Measurements from ENCODE around the gene ATOH8.

ATOH8 gene

DNA sequence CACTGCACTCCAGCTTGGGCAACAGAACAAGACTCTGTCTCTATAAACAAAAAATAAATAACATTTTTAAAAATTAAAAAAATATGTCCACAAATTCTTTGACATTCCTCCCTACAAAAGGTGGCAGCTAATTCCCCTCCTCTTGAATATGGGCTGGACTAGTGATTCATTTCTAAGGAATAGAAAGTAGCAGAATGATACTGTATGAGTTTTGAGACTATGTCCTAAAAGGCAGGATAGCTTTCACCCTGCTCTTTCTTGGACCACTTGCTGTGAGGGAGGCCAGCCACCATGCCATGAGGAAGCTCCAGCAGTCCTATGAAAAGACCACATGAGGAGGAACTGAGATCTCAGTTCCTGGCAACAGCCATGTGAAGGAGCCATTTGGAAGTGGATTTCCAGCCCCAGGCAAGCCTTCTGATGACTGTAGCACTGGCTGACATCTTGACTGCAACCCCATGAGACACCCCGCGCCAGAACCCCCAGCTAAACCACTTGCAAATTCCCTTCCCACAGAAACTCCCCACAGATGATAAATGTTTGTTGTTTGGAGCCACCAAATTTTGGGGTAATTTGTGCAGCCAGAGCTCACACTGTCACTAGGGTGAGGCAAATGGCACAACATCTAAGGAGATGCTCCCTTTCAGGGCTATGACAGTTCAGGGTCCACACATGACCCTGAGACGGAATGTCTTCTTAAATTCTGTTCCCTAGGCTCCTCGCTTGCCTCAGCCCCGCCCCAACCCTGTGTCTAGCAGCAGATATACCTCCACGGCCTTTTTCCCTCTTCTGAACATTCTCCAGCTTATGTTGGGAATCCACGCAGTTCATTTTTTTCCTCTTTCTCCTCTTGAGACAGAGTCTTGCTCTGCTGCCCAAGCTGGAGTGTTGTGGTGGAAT is 17.1 kb upstream of the ATOH8 start:
- DNase-seq (ENCODE audit: low spot score), result no peak

DNA sequence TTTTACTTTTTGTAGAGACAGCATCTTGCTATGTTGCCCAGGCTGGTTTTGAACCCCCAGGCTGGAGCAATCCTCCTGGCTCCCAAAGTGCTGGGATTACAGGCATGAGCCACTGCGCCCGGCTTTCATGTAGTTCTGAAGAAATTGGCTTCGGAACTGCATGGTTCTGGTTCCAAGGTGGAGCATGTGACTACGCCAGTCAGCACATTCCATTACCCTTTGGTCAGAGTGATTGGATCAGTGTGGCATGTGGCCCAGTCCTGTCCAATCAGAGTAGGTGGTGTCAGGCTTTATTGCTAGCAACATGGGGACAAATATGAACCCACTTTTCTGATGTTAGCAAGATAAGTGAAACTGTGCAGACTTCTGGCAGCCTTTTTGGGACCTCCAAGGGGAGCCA is 16.3 kb upstream of the ATOH8 start:
- peak; percentile 93 for DNase-seq (ENCODE audit: low spot score)

DNA sequence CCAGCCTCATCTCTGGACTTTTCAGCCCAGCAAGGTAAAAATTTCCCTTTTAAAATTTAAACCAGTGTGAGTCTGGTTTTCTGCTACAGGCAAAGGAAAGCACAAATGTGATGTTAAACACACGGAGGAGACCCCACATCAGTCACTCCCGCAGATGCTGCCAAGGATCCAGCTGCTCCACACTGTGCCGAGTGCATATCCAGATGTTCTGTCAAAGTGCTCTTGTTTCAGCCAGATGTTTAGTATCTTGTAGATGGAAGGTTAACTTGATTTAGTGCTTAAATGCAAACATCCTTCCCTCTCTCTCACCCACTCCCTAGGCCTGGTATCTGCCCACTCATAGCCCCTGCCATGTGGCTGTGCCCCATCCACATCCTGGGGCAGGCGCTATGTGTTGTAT is 15.8 kb upstream of the ATOH8 start:
- no peak for DNase-seq (ENCODE audit: low spot score)

DNA sequence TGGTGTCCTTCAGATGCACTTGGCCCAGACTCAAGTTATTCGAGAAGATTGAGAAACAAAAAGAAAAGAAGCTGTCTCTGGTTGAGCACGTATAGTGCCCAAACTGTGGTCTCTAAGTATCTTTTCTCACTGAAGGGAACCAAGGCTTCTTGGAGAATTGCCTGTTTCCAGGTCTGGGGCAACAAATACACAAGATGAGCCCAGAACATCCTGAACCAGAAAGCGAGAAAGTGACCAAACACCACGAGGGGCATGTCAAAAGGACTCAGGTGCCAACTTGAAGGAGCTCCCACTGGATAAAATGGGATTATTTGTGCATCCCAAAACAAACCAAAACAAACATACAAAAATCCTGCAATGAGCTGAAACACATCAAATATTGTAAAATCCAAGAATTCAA is 13.6 kb upstream of the ATOH8 start:
- no peak for DNase-seq (ENCODE audit: low spot score)

DNA sequence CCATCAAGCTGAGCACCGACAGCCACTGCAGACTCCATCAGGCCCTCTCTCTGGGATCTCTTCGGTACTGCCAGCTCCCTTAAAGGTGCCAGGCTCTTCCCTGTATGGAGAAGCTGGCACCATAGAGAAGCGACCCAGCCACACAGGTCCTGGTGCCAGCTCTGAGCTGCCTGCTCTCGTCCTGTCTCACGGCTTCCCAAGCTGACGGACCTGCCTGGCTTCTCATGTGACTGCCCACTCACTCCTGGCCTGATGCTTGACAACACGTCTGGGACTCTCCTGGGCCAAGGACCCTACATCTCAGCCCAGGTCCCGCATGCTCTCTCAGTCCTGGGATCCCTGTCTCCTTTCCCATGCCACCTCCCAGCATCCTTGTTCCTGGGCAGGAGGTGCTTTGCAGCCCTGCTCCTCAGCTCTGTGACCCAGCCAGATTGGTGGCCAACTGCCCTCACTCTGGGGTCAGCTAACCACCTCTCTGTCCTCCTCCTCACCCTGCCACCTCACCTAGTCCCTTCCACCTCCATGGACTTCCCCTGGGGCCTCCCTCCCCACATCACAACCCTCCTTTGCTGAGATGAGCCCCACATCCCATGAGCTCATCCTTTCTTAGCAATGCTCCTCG is 12.5 kb upstream of the ATOH8 start:
- DNase-seq (ENCODE audit: low spot score), result no peak

DNA sequence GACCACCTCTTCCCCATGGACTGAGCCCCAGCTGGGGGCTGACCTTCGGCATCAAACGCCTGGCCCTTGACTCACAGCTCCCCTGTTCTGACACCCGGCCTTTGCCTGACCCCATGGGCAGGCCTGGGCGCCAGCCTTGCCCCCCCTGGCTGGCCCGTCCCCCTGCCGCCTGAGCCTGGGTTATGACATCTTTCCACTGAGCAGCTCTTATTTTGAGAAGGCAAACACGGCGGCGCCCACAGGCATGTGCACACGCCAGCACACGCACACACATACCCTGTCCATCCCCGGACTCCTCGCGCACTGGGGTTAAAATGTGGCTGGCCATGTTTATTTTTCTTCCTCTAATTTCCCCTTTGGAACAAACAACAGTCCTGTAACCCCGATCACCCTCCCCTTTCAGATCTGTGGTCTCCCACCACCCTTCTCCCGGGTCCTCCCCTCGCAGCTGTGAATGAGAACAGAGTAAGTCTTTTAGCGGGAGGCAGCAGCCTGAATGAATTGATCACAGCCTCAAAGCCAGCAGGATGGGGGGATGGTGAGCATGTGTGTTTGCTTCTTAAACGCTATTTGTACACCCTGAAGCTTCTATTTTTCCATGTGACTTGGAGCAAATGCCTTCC is 11.8 kb upstream of the ATOH8 start:
- DNase-seq (ENCODE audit: low spot score), result peak; percentile 88

DNA sequence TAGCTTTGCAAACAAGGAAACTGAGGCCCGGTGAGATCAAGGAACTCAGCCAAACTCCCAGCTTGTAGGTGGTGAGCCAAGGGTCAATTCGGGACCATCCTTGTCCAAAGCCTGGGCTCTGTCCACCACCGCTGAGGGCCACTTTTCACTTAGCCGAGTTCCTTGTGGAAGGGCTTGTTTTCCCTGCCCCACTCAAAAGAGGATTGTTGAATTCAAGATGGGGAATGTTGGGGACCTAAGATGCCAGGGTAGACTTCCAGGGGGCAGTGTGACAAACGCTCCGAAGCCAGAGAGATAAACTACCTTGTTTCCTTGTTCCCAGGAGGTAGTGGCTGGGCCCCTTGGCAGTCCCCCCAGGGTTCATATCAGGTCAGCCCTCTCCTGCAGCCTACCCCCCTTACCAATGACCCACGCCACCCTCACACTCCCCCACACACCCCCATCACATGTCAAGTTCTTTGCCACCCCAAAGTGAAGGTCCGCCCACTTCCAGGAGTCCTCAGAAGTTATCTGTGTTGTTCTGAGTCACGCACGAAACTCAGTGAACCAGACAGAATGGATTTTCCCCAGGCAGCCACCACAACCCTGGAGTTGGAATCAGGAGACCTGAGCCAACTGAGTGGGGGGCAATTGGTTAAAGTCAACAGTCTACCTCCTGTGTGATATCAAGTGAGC is 10.3 kb upstream of the ATOH8 start:
- peak; percentile 43 for DNase-seq (ENCODE audit: low spot score)

DNA sequence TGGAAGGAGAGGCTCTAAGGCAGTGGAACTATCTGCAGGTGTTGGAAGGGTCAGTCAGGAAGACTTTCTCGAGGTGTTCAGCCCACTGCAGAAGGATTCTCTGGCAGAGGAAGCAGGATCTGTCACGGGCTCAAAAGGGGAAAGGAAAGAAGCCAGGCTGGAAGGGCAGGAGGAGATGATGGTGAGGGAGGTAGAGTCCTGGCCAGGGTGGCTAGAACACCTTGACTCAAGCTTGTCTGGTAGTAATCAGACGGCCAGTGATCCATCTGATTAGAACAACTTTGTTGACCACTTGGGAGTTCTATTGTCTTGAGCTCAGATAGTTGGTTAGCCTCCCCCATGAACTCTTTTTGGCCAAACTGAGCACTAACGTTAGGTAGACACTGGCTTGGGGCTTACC is 9.7 kb upstream of the ATOH8 start:
- DNase-seq (ENCODE audit: low spot score), result no peak

DNA sequence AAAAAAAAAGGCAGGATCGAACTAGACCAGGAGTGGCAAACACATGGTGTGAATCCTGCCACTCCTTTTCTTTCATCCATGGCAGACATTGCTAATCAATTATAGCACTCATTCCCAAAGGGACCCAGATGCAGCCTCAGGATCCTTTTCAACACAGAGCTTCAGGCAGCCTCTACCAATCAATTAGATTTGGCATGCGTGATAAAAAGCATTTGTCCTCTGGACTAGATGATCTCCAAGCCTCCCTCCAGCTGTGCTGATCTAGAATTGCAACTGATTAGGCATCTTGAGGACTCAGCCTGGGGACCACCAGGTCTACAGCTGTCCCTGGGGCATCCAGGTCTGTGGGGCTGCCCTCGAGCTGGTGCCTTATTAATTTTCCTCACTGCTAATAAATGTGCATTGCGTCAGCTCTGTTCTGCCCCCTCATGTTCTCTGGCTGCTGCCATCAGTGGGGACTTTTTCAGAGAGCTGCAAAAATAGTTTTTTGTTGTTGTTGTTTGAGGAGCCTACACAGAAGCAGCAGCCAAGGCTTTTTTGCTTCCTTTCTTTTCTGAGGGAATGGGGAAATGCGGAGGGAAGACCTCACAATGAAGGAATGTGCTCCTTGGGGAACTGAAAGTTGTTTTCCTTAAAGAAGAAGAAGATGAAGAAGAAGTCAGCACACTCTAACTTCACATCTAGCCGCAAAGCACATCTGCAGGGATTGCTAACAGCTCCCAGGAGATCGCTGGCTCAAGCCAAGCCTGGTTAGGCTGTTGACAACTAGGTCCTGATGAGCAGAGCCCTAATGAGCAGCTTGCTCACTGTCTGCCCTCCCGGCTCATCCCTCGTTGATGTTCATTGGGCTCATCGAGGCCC is 8.8 kb upstream of the ATOH8 start:
- peak; percentile 83 for DNase-seq (ENCODE audit: low spot score)

DNA sequence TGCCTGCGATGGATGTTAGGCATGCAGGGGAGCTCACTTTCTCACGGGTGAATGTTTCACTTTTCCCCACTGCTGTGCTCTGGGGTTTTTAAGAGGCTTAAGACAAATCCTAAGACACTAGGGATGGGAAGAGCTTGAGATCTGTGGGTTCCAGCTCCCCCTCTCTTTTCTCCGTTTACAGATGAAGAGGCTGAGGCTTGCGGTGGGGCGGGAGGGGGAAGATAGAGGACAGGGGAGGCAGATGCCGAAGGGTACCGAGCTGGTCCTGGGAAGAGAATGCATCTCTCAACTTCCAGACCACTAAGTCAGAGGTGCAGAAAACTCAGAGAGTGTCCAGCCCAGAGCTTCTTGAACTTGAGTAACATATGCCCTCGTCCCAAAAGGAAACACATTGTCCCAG is 8.2 kb upstream of the ATOH8 start:
- no peak for DNase-seq (ENCODE audit: low spot score)

DNA sequence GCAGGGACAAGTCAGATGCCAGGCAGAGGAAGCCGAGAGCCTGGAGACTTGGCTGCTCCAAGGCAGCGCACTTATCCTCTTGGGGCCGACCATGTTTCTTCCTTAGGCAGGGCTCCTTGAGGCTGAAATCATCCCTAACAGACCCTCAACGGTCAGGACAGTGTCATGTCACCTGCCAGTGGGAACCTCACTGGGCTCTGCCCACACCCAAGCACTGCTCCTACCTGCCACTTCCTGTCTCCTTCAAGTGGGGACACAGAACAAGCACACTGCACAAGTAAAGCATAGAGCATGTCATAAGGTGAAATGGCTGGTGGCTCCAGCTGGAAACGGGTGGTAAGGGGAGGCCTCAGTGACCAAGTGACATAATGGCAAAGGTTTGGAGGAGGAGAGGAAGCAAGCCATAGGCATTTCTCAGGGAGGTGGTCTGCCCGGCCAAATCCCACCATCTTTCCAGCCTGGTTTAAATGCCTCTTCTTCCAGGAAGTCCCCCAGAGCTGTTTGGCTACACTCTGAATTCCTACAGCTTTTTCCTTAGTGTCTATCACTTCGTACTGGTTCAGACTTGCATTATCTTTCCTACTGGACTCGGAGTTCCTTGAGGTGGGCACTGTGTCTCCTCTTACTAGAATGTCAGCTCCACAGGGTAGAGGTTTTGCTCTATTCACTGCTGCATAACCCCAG is 7.3 kb upstream of the ATOH8 start:
- DNase-seq (ENCODE audit: low spot score), result no peak

DNA sequence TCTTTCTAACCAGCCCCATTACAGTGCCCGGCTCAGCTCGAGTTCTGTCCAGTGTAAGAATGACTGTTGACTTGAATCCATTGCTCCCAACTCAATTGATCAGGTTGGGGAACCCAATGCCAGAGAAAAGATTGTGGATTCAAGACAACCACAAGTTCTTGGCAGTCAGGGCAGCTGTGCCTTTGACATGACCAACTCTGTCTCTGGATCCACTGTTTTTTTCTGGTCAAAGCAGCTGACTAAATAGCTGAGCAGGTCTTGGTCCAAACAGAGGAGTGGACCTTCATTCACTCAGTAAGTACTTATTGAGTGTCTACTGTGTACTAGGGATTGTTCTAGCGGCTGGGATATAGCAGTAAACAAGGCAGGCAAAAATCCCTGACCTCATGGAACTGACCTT is 6.3 kb upstream of the ATOH8 start:
- DNase-seq (ENCODE audit: low spot score), result no peak

DNA sequence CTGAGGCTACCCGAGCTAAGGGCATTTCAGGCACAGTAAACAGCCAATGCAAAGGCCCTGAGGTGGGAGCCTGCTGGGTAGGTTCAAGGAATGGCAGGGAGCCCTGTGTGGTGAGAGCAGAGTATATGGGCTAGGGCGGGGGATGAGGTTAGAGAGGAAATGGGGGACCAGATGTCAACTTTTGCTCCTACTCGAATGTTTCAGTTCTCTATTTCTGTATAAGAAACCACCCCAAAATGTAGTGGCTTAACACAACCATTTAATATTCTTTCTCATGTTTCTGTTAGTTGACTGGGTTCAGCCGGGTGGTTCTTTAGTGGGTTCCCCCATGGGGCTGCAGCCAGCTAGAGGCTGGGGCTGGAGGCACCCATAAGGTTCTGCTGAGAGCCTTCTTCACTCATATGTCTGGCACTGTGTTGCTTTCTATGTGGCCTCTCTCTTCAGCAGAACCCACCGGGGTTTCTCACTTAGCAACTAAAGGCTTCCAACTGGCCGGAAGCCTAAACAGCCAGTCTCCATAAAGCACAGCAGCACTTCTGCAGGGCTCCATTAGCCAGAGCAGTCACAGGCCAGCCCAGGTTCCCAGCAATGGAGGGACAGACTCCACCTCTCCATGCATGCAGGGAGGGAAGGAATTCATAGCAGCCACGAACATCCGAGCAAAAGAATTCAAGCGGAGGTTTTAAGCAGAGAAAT is 5.6 kb upstream of the ATOH8 start:
- no peak for DNase-seq (ENCODE audit: low spot score)

DNA sequence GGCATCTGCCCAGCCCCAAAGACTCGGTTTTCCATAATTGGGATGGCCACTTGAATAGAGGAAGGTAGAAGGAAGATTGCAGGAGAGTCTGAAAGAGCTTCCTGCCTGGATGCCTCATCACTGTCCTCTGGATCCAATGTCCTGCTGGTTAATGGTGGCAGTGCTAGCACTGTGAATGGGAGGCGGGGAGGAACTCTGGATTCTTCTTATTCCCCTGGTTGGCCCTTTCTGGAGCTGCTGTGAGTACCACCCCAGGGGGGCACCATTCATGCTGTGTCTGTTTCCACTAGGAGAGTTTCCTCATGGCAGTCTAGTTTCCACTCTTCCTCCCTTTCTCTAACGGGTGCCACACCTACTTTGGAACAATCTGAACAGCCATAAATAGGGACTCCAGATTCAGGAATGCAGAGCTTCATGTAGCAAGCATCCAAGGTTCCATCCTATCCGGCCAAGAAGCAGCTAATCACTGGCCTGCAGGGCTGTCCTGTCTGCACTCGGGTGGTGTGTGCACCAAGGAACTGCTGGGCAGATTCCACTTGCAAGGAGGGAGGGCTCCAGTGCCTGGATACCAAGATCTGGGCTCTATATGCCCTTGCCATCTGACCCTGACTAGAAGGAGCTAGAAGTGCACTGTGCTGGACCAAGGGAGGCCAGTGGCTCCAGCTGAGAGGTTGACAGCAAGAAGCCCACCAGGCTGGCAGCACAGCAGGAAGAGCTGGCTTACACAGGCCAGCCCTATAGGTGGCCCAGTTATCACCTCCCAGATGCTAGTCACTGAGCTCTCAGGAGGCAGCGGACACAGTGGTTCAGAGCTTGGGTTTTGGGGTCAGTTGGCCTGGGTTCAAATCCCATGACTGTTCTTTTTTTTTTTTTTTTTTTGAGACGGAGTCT is 4.6 kb upstream of the ATOH8 start:
- DNase-seq (ENCODE audit: low spot score), result peak; percentile 77

DNA sequence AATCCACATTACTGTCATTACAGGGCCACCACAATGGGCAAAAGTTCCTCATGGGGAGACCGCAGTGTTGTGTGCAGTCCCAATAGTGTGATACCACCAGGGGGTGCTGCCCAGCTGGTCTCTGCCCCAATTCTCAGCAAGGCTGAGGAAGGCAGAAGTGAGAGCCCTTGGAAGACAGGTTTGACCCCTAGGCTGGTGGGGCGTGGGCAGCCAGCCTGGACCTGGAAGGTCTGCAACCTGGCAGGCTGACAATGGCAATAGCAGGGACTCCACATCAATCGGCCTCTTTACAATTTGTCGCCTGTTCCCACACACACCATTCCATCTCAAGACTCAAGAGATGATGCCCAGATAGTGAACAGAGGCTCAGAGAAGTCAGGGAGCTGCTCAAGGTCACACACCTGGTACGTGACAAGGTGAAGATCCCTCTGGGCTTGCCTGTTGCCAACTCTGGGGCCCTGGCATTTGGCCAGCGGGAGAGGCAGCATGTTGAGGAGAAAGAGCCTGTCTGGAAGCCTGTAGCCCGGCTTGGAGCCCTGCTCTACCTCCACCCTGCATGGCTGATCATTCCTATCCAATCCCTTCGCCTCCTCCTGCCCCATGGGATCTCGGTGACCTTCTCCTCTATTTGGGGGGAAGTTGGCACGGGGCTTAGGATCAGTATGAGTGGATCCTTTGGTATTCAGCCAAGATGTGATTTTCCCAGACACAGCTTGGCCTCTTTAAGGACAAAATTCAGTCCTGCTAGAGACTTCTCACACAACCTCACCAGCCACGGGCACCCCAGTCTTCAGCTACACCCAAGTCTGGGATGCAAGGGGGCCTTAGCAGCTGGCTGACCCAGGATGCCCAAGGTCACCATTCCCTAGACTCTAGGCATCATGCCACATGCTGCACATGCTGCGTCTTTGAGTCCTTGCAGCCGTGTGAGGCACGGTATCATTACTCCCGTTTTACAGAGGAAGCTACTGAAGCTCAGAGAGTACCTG is 2.9 kb upstream of the ATOH8 start:
- DNase-seq (ENCODE audit: low spot score), result peak; percentile 62

DNA sequence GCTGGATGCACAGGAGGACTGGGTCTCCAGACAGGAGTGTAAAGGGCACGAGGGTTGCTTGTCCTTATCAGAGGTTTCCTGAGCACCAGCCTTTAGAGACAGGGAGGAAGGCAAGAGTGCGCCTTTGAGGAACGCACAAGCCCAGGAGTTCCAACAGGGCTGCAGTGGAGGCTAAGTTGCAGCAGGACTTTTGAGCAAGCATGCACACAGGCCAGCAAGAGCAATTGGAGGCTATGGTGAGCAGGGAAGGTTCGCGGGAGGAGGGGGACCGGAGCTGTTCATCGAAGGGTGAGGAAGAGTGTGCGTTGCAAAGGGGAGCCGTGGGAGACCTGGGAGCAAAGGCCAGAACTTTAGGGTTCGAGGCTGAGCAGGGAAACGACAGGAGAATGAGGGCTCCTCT is 2.2 kb upstream of the ATOH8 start:
- DNase-seq (ENCODE audit: low spot score), result no peak

DNA sequence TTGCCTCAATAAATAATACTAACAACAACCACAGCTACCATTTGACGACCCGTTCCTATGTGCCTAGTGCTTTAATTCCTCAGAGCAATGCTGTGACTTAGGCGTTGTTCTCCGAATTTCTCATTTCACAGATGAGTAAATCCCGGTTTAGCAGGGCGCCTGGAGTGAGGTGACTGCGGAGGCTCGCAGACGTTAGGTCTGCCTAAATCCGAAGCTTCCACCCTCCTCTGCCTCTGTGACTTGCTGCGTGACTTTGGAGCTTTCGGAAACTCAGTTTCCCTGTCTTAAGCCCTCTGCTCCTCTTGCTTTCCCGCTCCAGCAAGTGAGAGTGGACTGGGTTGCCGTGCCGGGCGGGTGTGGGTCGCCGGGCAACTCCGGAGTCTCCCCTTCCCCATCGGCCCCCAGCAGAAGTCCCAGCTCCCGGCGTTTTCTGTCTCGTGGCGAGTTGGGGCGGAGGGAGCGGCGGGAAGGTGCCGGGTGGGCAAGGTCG is 711 bp upstream of the ATOH8 start:
- peak; percentile 21 for DNase-seq (ENCODE audit: low spot score)

All from AG08395 (cell line).